ENCODE results near the gene ABHD8.
"Not testable (repeated sequence)": the region's sequence is repeated elsewhere in the genome, so short reads cannot be mapped to it uniquely, and the experiment has no call there.

ABHD8 gene

DNA sequence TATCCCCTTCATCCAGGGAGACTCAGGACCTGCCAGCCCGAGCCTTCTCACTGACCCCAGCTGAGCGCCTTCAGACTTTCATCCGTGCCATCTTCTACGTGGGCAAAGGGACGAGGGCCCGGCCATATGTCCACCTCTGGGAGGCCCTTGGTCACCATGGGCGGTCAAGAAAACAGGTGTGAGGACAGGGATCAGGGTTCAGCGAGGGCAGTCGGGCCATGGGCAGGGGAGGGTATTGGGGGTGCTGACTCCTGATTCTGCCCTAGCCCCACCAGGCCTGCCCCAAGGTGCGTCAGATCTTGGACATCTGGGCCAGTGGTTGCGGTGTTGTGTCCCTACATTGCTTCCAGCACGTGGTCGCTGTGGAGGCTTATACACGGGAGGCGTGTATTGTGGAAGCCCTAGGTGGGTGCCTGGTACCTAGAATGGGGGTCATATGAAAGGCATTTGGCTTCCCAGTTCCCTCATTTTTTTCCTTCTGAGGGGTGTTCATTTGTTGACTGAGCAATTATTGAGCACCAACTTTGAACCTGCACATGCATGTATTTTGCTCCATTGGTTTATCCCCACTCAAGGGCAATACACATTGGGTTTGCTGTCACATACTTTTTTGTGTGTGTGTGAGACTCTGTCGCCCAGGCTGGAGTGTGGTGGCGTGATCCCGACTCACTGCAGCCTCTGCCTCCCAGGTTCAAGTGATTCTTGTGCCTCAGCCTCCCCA, 17.6 kb downstream of the ABHD8 start:
- no peak for DNase-seq (ENCODE audit: low read depth)
- H3K4me3 ChIP-seq (ENCODE audit: low read length): no peak overlapping the region
- TF ChIP-seq, protein P1, sequence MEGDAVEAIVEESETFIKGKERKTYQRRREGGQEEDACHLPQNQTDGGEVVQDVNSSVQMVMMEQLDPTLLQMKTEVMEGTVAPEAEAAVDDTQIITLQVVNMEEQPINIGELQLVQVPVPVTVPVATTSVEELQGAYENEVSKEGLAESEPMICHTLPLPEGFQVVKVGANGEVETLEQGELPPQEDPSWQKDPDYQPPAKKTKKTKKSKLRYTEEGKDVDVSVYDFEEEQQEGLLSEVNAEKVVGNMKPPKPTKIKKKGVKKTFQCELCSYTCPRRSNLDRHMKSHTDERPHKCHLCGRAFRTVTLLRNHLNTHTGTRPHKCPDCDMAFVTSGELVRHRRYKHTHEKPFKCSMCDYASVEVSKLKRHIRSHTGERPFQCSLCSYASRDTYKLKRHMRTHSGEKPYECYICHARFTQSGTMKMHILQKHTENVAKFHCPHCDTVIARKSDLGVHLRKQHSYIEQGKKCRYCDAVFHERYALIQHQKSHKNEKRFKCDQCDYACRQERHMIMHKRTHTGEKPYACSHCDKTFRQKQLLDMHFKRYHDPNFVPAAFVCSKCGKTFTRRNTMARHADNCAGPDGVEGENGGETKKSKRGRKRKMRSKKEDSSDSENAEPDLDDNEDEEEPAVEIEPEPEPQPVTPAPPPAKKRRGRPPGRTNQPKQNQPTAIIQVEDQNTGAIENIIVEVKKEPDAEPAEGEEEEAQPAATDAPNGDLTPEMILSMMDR (conservative IDR thresholded peaks at IDR 0.05; ENCODE audit: low read depth, low read length): no peak

DNA sequence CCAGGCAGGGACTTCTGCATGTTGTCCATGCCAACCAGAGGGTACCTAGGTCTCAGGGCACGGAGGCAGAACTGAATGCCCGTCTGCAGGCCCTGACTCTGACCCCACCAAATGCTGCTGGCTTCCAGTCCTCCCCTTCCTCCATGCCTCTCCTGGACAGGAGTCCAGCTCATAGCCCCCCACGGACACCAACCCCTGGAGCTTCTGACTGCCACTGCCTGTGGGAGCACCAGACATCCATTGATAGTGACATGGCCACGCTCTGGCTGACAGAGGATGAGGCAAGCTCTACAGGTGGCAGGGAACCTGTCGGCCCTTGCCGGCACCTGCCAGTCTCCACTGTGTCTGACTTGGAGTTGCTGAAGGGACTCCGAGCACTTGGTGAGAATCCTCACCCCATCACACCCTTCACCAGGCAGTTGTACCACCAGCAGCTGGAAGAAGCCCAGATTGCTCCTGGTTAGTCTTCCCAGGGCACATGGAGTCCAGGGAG, 19.7 kb downstream of the ABHD8 start:
- DNase-seq (ENCODE audit: low read depth): no peak
- no peak overlapping the region for H3K4me3 ChIP-seq (ENCODE audit: low read length)
- TF ChIP-seq, protein P1 (conservative IDR thresholded peaks at IDR 0.05; ENCODE audit: low read depth, low read length): no peak

DNA sequence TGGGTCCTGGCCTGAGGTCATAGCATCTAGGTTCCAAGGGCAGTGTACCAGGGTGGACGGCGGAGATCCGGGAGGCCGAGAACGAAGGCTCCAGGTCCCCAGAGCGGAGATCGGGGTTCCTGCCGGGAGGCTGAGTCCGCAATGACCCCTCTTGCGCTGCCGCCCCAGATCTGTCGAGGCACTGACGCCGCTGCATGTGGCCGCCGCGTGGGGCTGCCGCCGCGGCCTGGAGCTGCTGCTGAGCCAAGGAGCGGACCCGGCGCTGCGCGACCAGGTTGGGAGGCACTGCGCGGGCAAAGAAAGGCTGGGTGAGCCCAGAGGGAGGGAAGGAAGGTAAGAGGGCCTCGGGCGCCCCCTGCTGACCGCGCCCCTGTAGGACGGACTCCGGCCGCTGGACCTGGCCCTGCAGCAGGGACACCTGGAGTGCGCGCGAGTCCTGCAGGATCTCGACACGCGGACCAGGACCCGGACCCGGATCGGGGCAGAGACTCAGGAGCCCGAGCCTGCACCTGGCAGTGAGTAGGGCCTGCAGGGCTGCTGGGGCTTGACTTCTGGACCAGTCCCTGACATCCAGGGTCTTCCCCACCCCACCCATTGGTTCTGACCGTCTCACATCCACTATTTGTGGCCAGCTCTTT, 20.6 kb downstream of the ABHD8 start:
- H3K4me3 ChIP-seq (ENCODE audit: low read length): peak overlapping the region; percentile 14
- TF ChIP-seq, protein P1 (conservative IDR thresholded peaks at IDR 0.05; ENCODE audit: low read depth, low read length): peak; percentile 86
- DNase-seq (ENCODE audit: low read depth): no peak

DNA sequence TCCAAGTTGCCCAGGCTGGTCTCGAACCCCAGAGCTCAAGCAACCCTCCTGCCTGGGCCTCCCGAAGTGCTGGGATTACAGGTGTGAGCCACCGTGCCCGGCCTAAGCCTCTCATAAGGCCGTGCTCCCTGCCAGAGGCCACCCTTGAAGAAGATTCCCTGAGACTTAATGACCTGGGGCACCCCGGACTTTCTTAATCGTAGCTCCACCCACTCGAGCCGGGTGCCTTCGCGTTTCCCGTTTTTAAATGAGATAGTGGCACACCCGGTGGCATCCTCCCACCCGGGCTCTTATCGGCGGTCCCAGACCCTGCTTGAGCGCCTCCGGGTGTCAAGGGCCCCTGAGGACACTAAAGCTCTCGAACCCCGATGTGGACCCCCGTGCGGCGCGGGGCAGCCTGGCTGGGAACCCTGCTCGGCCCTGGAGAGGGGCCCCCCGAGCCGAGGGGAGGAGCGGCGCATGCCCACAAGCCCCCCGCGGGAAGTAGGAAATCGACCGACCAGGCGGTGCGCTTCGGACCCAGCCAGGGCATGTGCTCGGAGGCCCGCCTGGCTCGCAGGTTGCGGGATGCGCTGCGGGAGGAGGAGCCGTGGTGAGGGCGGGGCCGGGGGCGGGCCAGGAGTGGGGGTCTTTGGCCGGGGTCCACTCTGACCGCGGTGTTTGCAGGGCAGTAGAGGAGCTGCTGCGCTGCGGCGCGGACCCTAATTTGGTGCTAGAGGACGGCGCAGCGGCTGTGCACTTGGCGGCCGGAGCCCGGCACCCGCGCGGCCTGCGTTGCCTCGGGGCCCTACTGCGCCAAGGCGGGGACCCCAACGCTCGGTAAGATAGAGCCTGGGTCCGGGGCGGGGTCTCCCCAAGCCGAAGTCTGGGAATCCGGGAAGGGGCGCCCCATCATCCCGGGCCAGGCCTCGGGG, 21.6 kb downstream of the ABHD8 start, which contains the start of gene ANKLE1:
Gene ANKLE1, plus strand, starts transcription at position 511 of the 914 bp plus-strand sequence. Its CDS starts 20 bp downstream, at position 531.
- peak within 1 kb of the TSS; percentile 28 for H3K4me3 ChIP-seq (ENCODE audit: low read length)
- DNase-seq (ENCODE audit: low read depth): no peak
- TF ChIP-seq, protein P1 (conservative IDR thresholded peaks at IDR 0.05; ENCODE audit: low read depth, low read length): no peak

DNA sequence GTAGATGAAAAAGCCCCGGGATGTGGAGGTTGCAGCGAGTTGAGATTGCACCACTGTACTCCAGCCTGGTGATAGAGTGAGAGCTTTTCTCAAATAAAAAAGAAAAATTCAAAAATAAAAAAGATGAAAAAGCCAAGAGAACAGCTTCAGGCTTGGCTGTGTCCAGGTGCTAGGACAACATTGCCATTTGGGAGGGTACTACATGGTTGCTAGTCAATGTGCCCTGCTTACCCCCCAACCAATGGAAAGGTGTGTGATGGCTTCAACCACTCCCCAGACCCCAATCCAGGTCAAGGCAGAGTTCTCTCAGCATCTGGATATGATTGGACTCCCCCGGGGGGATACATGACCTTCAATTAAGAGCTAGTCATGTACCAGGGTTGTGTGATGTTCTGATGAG, 23.8 kb downstream of the ABHD8 start:
- no peak overlapping the region for H3K4me3 ChIP-seq (ENCODE audit: low read length)
- no peak for DNase-seq (ENCODE audit: low read depth)
- TF ChIP-seq, protein P1 (conservative IDR thresholded peaks at IDR 0.05; ENCODE audit: low read depth, low read length): no peak

DNA sequence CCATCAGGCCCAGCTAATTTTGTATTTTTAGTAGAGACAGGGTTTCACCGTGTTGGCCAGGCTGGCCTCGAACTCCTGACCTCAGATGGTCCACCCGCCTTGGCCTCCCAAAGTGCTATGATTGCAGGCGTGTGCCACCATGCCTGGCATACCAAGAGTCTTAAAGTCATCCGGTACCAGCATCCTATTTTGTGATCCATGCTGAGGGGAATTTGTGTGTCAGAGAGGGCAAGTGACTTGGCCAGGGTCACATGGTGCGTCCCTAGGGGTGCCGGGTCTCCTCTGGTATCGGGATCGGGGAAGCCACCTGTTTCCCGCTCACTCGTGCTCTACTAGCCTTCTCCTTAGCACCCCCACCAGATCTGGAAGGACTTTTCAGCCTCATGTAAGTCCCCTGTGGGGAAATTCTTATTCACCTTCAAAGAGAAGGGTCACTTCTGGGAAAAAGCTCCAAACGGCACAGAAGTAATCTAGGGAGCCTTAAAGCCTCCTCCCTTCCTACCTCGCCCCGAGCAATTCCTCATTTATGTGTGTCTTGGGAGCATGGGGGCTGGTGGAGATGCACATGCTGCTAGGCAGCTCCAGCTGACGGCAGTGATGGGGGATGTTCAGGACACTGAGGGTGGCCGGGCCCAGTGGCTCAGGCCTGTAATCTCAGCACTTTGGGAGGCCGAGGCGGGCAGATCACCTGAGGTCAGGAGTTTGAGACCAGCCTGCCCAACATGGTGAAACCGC, 27.6 kb downstream of the ABHD8 start:
- TF ChIP-seq, protein P1 (conservative IDR thresholded peaks at IDR 0.05; ENCODE audit: low read depth, low read length): no peak
- H3K4me3 ChIP-seq (ENCODE audit: low read length): no peak overlapping the region
- no peak for DNase-seq (ENCODE audit: low read depth)

DNA sequence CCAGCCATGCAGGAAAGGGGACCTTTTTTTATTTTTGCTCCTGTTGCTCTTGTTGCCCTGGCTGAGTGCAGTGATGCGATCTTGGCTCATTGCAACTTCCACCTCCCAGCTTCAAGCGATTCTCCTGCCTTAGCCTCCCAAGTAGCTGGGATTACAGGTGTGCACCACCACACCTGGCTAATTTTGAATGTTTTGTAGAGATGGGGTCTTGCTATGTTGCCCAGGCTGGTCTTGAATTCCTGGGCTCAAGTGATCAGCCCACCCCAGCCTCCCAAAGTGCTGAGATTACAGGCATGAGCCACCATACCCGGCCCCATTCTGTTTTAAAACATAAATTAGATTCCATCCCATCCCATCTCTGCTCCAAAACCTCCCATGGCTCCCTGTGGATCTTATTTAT, 28.3 kb downstream of the ABHD8 start:
- not testable (repeated sequence) for H3K4me3 ChIP-seq (ENCODE audit: low read length); DNase-seq (ENCODE audit: low read depth)

All from retinal pigment epithelial cell (primary cell).